Activated naive CD4-positive, alpha-beta T cell treated with anti-CD3 and anti-CD28 coated beads, Interleukin-2, amount 50 U/mL, for 24 hours (primary cell): ENCODE measurements around the gene MYO1B.

ENCODE experiments used
- H3K27ac Mint-ChIP-seq: one replicate; pipeline ENCODE4 v1.8.0; 2021; ENCODE audit warnings: mild to moderate bottlenecking, mixed read lengths
- H3K27me3 Mint-ChIP-seq: one replicate; pipeline ENCODE4 v1.8.0; 2021; ENCODE audit warnings: mixed read lengths
- H3K36me3 Mint-ChIP-seq: one replicate; pipeline ENCODE4 v1.8.0; 2021; ENCODE audit warnings: mixed read lengths
- H3K4me1 Mint-ChIP-seq: one replicate; pipeline ENCODE4 v1.8.0; 2021; ENCODE audit warnings: mixed read lengths
- H3K4me3 Mint-ChIP-seq: one replicate; pipeline ENCODE4 v1.8.0; 2021; ENCODE audit warnings: mild to moderate bottlenecking, mixed read lengths
- H3K9me3 Mint-ChIP-seq: one replicate; pipeline ENCODE4 v1.8.0; 2021; ENCODE audit warnings: mixed read lengths

Gene MYO1B

DNA sequence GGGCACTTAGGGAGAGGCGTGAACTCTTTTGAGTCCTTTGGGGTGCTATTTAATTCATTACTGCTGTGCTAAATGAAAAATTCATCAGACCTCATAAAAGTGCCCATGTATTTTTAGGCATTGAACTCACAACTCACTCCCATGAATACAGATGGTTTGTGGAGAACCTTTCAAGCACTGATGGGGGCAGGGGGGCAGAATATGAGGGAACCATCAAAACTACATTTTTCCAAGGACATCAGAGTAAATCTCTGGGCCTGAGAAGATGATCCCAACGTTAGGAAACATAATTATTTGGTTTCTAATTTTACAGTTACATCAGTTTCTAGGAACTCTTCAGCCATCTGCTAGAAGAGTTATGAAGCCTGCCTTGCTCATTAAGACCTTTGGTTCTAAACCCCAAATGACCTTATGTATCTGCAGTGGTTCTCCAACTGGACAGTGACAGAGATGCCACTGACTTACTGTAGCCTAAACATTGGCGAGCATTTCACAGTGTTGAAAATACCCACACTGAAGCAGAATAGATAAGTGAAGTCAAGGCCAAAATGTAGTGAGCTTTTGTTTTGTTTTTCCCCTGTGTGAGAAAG, 90.8 kb downstream of the MYO1B start:
- Mint-ChIP-seq H3K4me3 (no peak overlapping the region), H3K27ac (no peak overlapping the region), H3K27me3 (no peaks in the 10 kb centered on the region), H3K4me1 (no peaks in the 10 kb centered on the region), H3K36me3 (no peaks in the 10 kb centered on the region), H3K9me3 (no peaks in the 10 kb centered on the region)

DNA sequence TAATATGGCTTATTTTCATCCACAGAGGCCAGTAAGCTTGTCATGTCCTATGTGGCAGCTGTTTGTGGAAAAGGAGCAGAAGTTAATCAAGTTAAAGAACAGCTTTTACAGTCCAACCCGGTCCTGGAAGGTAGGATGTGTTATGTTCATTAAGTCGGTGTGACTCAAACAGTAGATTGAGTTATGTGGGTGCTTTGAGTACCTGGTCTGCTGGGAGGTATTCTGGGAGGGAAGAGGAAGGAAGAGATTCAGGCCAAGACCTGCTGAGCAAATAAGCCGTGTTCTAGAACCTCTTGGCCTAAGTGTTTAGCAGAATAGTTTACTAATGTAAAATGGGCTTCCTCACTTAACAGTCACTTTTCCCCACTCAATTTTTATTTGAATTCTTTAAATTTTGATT, 96.2 kb downstream of the MYO1B start:
- Mint-ChIP-seq H3K9me3 (no peaks in the 10 kb centered on the region), H3K4me1 (no peaks in the 10 kb centered on the region)

DNA sequence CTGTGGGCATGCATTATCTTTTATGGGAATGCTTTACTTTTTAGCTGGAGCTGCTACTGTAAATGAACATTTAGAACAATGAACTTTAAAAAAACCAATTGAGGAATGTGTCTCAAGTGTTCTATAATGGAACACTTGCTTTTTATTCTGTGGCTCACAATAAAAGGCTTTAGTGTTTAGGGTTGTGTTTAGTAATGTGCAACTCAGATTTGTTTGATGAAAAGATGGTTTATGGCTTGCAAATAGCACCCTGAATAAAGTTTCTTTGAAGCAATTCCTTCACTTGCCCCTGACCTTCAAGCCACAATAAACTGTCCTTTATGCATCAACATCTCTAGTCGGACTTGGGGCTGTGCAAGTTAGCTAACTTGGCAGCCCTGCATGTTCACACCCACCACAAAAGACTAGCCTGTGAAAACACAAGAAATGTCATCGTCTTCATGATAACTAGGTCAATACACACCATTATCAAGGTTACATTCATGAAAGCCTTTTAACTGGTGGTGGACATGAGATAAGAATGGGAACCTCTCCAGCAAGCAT, 98.7 kb downstream of the MYO1B start:
- Mint-ChIP-seq H3K27ac (no peak overlapping the region), H3K27me3 (no peaks in the 10 kb centered on the region), H3K4me1 (no peaks in the 10 kb centered on the region), H3K4me3 (no peak overlapping the region), H3K36me3 (no peaks in the 10 kb centered on the region), H3K9me3 (no peaks in the 10 kb centered on the region)

More for the DNA sequence above, 96.2 kb downstream of the MYO1B start:
- Mint-ChIP-seq H3K27ac (peak overlapping the region; percentile 4), H3K36me3 (no peaks in the 10 kb centered on the region), H3K27me3 (no peaks in the 10 kb centered on the region), H3K4me3 (no peak overlapping the region)

DNA sequence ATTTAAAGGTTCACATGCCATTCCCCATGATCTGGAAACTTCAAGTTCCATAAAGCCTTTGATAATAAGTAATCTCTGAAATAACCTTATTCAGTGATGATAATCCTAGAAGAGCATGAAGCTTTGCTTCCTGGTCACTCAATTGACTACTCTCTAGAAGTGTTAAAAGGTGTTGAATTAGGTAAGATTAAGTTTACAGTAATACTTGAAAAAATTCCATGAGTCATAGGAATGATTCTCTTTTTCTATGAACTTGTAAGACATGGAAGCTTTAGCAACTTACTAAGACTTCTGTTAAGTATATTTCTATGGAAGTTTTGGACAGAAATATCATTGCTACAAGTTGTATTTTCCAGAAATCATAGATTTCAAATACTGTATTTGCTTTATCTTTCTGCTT, 100.6 kb downstream of the MYO1B start:
- no peaks in the 10 kb centered on the region for H3K27me3 Mint-ChIP-seq
- H3K27ac Mint-ChIP-seq = no peak overlapping the region
- H3K4me3 Mint-ChIP-seq = no peak overlapping the region
- H3K4me1 Mint-ChIP-seq = no peaks in the 10 kb centered on the region
- H3K36me3 Mint-ChIP-seq = no peaks in the 10 kb centered on the region
- no peaks in the 10 kb centered on the region for H3K9me3 Mint-ChIP-seq

GRCh38 chr2:191347154-191347553, 102.0 kb downstream of the MYO1B start:
- Mint-ChIP-seq H3K27me3 (no peaks in the 10 kb centered on the region), H3K4me1 (no peaks in the 10 kb centered on the region), H3K9me3 (no peaks in the 10 kb centered on the region), H3K27ac (no peak overlapping the region), H3K4me3 (no peak overlapping the region), H3K36me3 (no peaks in the 10 kb centered on the region)

- no peak overlapping the region for H3K27ac Mint-ChIP-seq
- peaks cover under 1% of the 10 kb centered on the region for H3K27me3 Mint-ChIP-seq
- no peaks in the 10 kb centered on the region for H3K9me3 Mint-ChIP-seq
These were observed 102.7 kb downstream of the MYO1B start for GRCh38 chr2:191347881-191348280.

GRCh38 chr2:191349990-191350389, 104.8 kb downstream of the MYO1B start:
- Mint-ChIP-seq H3K4me3 (no peak overlapping the region), H3K4me1 (no peaks in the 10 kb centered on the region), H3K36me3 (no peaks in the 10 kb centered on the region), H3K27me3 (peaks cover 2% of the 10 kb centered on the region), H3K27ac (no peak overlapping the region), H3K9me3 (no peaks in the 10 kb centered on the region)

More at GRCh38 chr2:191347881-191348280, 102.7 kb downstream of the MYO1B start:
- Mint-ChIP-seq H3K4me1 (no peaks in the 10 kb centered on the region), H3K4me3 (no peak overlapping the region), H3K36me3 (no peaks in the 10 kb centered on the region)

- Mint-ChIP-seq H3K4me1 (no peaks in the 10 kb centered on the region), H3K9me3 (no peaks in the 10 kb centered on the region), H3K27ac (no peak overlapping the region), H3K27me3 (peaks cover 2% of the 10 kb centered on the region), H3K4me3 (no peak overlapping the region), H3K36me3 (no peaks in the 10 kb centered on the region)
These were observed 105.6 kb downstream of the MYO1B start for GRCh38 chr2:191350826-191351225.

- H3K9me3 Mint-ChIP-seq = no peaks in the 10 kb centered on the region
- H3K36me3 Mint-ChIP-seq = no peaks in the 10 kb centered on the region
- H3K27me3 Mint-ChIP-seq = peaks cover 2% of the 10 kb centered on the region
- no peaks in the 10 kb centered on the region for H3K4me1 Mint-ChIP-seq
- H3K4me3 Mint-ChIP-seq = no peak overlapping the region
- no peak overlapping the region for H3K27ac Mint-ChIP-seq
These were observed 106.1 kb downstream of the MYO1B start for GRCh38 chr2:191351298-191351697.

- H3K27ac Mint-ChIP-seq = no peak overlapping the region
- H3K4me3 Mint-ChIP-seq = no peak overlapping the region
- no peaks in the 10 kb centered on the region for H3K4me1 Mint-ChIP-seq
- peaks cover 2% of the 10 kb centered on the region for H3K27me3 Mint-ChIP-seq
- no peaks in the 10 kb centered on the region for H3K9me3 Mint-ChIP-seq
- H3K36me3 Mint-ChIP-seq = no peaks in the 10 kb centered on the region
These were observed 106.7 kb downstream of the MYO1B start for GRCh38 chr2:191351921-191352320.

DNA sequence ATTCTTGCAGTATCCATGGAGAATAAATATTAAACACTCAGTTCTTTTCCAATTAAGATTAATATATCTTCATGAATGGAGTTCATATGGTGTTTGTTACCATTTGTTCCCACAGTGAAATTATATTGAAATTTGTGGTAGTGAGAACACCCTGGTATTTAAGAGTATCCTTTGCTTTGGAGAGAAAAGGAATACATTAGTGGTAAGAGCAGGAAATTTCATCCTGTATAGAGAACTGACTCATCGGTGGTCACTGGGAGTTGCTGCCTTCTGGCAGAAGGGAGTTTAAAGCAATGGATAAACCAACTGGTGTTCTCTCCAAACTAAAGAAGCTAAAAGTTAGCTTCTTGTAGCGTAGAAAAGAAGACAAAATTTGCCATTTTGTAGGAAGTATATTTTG, 107.3 kb downstream of the MYO1B start:
- H3K27ac Mint-ChIP-seq = no peak overlapping the region
- peaks cover 2% of the 10 kb centered on the region for H3K27me3 Mint-ChIP-seq
- no peaks in the 10 kb centered on the region for H3K36me3 Mint-ChIP-seq
- no peak overlapping the region for H3K4me3 Mint-ChIP-seq
- no peaks in the 10 kb centered on the region for H3K9me3 Mint-ChIP-seq
- no peaks in the 10 kb centered on the region for H3K4me1 Mint-ChIP-seq

- Mint-ChIP-seq H3K27ac (no peak overlapping the region), H3K9me3 (no peaks in the 10 kb centered on the region), H3K27me3 (peaks cover 5% of the 10 kb centered on the region), H3K4me1 (no peaks in the 10 kb centered on the region), H3K36me3 (no peaks in the 10 kb centered on the region), H3K4me3 (no peak overlapping the region)
These were observed 110.1 kb downstream of the MYO1B start for GRCh38 chr2:191355170-191355758.

DNA sequence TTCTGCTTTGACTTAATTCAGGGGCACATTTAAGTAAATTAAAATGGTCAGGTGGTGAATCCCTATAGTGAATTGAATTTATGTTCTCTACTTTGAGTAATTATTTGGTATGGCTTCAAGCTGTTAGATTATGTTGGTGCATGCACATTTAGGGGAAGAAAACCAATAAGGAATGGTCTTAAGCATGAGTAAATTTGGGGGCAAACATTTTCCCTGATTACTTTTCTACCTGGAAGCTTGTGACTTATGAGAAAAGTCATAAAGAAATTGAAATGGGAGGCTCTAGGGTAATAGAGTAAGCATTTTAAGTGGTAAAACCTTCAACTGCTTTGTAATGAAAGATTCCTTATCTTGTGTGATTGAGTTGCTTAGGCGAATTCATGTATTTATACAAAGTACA, 112.5 kb downstream of the MYO1B start:
- Mint-ChIP-seq H3K27me3 (peaks cover 5% of the 10 kb centered on the region), H3K4me1 (no peaks in the 10 kb centered on the region), H3K27ac (no peak overlapping the region), H3K36me3 (no peaks in the 10 kb centered on the region), H3K4me3 (no peak overlapping the region), H3K9me3 (no peaks in the 10 kb centered on the region)

DNA sequence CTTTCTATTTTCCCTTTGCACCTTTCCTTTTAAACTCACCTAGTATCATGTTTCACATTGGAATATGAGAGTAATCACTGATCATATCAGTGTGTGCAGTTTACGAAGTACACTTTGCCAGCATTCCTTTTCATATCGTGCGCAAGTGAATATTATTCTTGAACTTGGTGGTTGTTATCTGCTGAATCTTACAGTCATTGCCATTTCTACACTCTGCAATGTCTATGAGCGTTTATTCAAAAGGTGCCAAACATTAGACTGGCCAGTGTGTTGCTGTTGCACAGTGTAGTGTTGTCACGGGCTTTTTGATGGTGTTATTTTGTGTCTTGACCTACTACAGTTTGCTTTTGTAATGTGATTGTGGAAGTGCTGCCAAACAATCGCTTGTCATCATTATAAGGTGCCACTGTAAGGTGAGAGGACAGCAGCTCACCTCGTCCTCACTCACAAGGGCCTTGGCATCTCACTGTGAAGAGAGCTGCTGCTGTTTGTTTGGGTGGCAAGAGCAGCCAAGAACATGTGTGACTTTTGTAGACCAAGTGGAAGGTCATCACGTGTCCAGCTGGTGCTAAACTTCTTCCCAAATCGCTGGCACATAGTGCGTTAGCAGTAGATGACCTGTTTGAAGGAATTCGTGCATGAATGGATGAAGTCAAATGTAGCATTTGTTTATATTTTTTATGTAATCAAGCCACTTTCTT, 113.3 kb downstream of the MYO1B start:
- Mint-ChIP-seq H3K9me3 (no peaks in the 10 kb centered on the region), H3K36me3 (no peaks in the 10 kb centered on the region), H3K4me1 (no peaks in the 10 kb centered on the region)

GRCh38 chr2:191359133-191359532, 113.9 kb downstream of the MYO1B start:
- Mint-ChIP-seq H3K4me3 (no peak overlapping the region), H3K36me3 (no peaks in the 10 kb centered on the region), H3K4me1 (no peaks in the 10 kb centered on the region), H3K27me3 (peaks cover 3% of the 10 kb centered on the region), H3K27ac (no peak overlapping the region), H3K9me3 (no peaks in the 10 kb centered on the region)

More for the DNA sequence above, 113.3 kb downstream of the MYO1B start:
- H3K4me3 Mint-ChIP-seq = no peak overlapping the region
- peaks cover 3% of the 10 kb centered on the region for H3K27me3 Mint-ChIP-seq
- no peak overlapping the region for H3K27ac Mint-ChIP-seq

DNA sequence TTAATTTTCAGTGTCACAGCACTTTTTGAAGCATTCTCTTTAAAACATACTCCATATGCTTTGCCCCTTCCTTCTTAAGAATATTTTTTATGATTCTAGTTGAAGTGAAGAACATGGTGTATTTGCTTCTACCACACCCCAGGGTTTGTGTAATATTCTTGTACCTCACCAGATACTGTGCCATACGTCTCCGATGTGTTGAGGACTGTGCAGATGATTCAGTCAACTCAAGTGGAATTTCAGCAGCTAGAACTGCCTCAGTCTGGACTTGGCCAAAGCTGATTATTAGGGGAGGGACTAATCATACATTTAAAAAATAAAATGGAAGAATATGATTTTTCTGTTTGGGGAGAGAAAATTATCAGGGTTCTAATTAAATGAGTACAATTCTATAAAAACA, 115.7 kb downstream of the MYO1B start:
- no peak overlapping the region for H3K27ac Mint-ChIP-seq
- no peaks in the 10 kb centered on the region for H3K9me3 Mint-ChIP-seq
- H3K36me3 Mint-ChIP-seq = no peaks in the 10 kb centered on the region
- H3K4me3 Mint-ChIP-seq = no peak overlapping the region
- no peaks in the 10 kb centered on the region for H3K4me1 Mint-ChIP-seq
- H3K27me3 Mint-ChIP-seq = peaks cover 3% of the 10 kb centered on the region
